Brain microvascular endothelial cell (primary cell): ENCODE data around the gene ATAD5.

Source experiments
- DNase-seq: peaks from one replicate; pipeline ENCODE4 v3.0.0-alpha.2; 2020
- H3K27ac ChIP-seq: fragments of 250-450 bp; sonication (Bioruptor Pico); 2 replicates; pipeline ENCODE4 v1.5.1; 2020; ENCODE audit warnings: mild to moderate bottlenecking, moderate library complexity
- H3K27me3 ChIP-seq: fragments of 250-450 bp; sonication (Bioruptor Pico); replicated peaks from 2 replicates; pipeline ENCODE4 v1.5.1; 2020; ENCODE audit warnings: mild to moderate bottlenecking
- H3K36me3 ChIP-seq: fragments of 250-450 bp; sonication (Bioruptor Pico); replicated peaks from 2 replicates; pipeline ENCODE4 v1.5.1; 2020; ENCODE audit warnings: mild to moderate bottlenecking
- H3K4me3 ChIP-seq: 2 replicates; pipeline ENCODE4 v1.5.1; 2011; ENCODE audit warnings: low read depth, mild to moderate bottlenecking, control low read depth, low read length, moderate library complexity
- CTCF ChIP-seq: IDR thresholded peaks from 2 replicates; pipeline ENCODE4 v1.5.1; 2011; ENCODE audit warnings: low read depth, mild to moderate bottlenecking, moderate library complexity, low read length, control low read depth, inconsistent platforms; ENCODE audit errors: missing control alignments
- in situ Hi-C: cut with HindIII; loops from 2 replicates; pipeline ENCODE4 v1.10.0; 2017; ENCODE audit warnings: low sequenced_read_pairs, low pct_ligation_motif_present

Gene ATAD5

GRCh38 chr17:30942308-30943079, 110.7 kb downstream of the ATAD5 start:
- no peaks in the 10 kb centered on the region for H3K27me3 ChIP-seq
- in situ Hi-C loops, result no loop called here
- no peak overlapping the region for H3K27ac ChIP-seq
- H3K4me3 ChIP-seq, result no peak overlapping the region
- TF ChIP-seq CTCF, result no peak
- H3K36me3 ChIP-seq, result no peaks in the 10 kb centered on the region
- no peak for DNase-seq
